H1 (cell line): ENCODE results near the gene LRRC63.

Experiments used
- EZH2 ChIP-seq: fragments of 200-600 bp; sonication (generic); IDR thresholded peaks from 2 replicates; pipeline ENCODE4 v1.7.1; 2012; ENCODE audit warnings: low read depth, mild to moderate bottlenecking, moderate library complexity, low read length, inconsistent platforms; ENCODE audit not compliant: severe bottlenecking
- POLR2AphosphoS5 ChIP-seq: IDR thresholded peaks from 2 replicates; pipeline ENCODE4 v1.6.1; 2011; ENCODE audit warnings: low read depth, low read length
- SRF ChIP-seq: IDR thresholded peaks from 2 replicates; pipeline ENCODE4 v1.6.1; 2011; ENCODE audit warnings: mild to moderate bottlenecking, low read depth, low read length, moderate library complexity
- SUZ12 ChIP-seq: fragments of 200-600 bp; sonication (generic); IDR thresholded peaks from 2 replicates; pipeline ENCODE4 v1.6.1; 2012; ENCODE audit warnings: mild to moderate bottlenecking, inconsistent platforms, low read length, moderate library complexity, mixed read lengths
- ZNF274 ChIP-seq: IDR thresholded peaks from 2 replicates; pipeline ENCODE4 v1.7.0; 2012; ENCODE audit warnings: low read length, borderline replicate concordance; ENCODE audit errors: extremely low read depth
- TF ChIP-seq, protein P1 (sequence below), 3 experiments: IDR thresholded peaks; 1 replicate in 2 of 3; 2 replicates in 1 of 3; pipeline versions ENCODE4 v1.5.1 to v1.6.1; 2011; ENCODE audit warnings: low read length in 3 of 3, mild to moderate bottlenecking in 3 of 3, inconsistent platforms in 2 of 3, low read depth in 1 of 3, moderate library complexity in 1 of 3; ENCODE audit not compliant: insufficient read depth in 1 of 3; ENCODE audit errors: control extremely low read depth in 1 of 3

GRCh38 chr13:46229251-46229650, 17.5 kb downstream of the LRRC63 start:
- TF ChIP-seq ZNF274 = no peak
- TF ChIP-seq, protein P1, sequence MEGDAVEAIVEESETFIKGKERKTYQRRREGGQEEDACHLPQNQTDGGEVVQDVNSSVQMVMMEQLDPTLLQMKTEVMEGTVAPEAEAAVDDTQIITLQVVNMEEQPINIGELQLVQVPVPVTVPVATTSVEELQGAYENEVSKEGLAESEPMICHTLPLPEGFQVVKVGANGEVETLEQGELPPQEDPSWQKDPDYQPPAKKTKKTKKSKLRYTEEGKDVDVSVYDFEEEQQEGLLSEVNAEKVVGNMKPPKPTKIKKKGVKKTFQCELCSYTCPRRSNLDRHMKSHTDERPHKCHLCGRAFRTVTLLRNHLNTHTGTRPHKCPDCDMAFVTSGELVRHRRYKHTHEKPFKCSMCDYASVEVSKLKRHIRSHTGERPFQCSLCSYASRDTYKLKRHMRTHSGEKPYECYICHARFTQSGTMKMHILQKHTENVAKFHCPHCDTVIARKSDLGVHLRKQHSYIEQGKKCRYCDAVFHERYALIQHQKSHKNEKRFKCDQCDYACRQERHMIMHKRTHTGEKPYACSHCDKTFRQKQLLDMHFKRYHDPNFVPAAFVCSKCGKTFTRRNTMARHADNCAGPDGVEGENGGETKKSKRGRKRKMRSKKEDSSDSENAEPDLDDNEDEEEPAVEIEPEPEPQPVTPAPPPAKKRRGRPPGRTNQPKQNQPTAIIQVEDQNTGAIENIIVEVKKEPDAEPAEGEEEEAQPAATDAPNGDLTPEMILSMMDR (IDR thresholded peaks at IDR 0.05; ENCODE audit: control extremely low read depth in 1 of 3, insufficient read depth in 1 of 3, low read depth in 1 of 3, low read length in 3 of 3) = no peak
- no peak for TF ChIP-seq SUZ12
- no peak for TF ChIP-seq POLR2AphosphoS5
- TF ChIP-seq EZH2 = no peak
- no peak for TF ChIP-seq SRF
